RWPE2 (cell line): ENCODE data around the gene SLC7A8.

Experiments
- ATAC-seq: fragments of 200-7000 bp; cut with Tn5 transposase; 3 replicates; pipeline ENCODE4 v1.9.1; 2021; ENCODE audit warnings: low read depth
- DNase-seq: peaks from one replicate; pipeline ENCODE4 v3.0.0-alpha.2; 2020; ENCODE audit warnings: low spot score
- H3K27ac ChIP-seq: fragments of 450-650 bp; 2 replicates; pipeline ENCODE4 v1.5.1; 2017; ENCODE audit warnings: mild to moderate bottlenecking; ENCODE audit not compliant: poor library complexity, severe bottlenecking
- H3K27me3 ChIP-seq: fragments of 250-450 bp; sonication (Bioruptor Pico); 2 replicates; pipeline ENCODE4 v1.5.1; 2021; ENCODE audit warnings: mild to moderate bottlenecking, moderate library complexity; ENCODE audit not compliant: insufficient read depth, poor library complexity, severe bottlenecking
- H3K36me3 ChIP-seq: fragments of 250-450 bp; sonication (Bioruptor Pico); 2 replicates; pipeline ENCODE4 v1.5.1; 2020; ENCODE audit warnings: low read depth, mild to moderate bottlenecking, moderate library complexity
- H3K4me1 ChIP-seq: fragments of 250-450 bp; sonication (Bioruptor Pico); 2 replicates; pipeline ENCODE4 v1.5.1; 2021; ENCODE audit warnings: mild to moderate bottlenecking, moderate library complexity; ENCODE audit not compliant: insufficient read depth, poor library complexity, severe bottlenecking
- H3K4me3 ChIP-seq: fragments of 250-450 bp; sonication (Bioruptor Pico); 2 replicates; pipeline ENCODE4 v1.5.1; 2021; ENCODE audit warnings: mild to moderate bottlenecking, moderate library complexity; ENCODE audit not compliant: severe bottlenecking
- H3K9me3 ChIP-seq: fragments of 250-450 bp; sonication (Bioruptor Pico); 2 replicates; pipeline ENCODE4 v1.5.1; 2021; ENCODE audit warnings: mild to moderate bottlenecking, moderate library complexity; ENCODE audit not compliant: severe bottlenecking
- CTCF ChIP-seq: fragments of 450-650 bp; IDR thresholded peaks from one replicate; pipeline ENCODE4 v1.5.1; 2017; ENCODE audit warnings: mild to moderate bottlenecking, moderate library complexity; ENCODE audit not compliant: poor library complexity, severe bottlenecking

SLC7A8 gene

GRCh38 chr14:23101986-23102625 is 81.4 kb downstream of the SLC7A8 start:
- no peaks in the 10 kb centered on the region for H3K9me3 ChIP-seq
- no peak overlapping the region for H3K27ac ChIP-seq
- no peak overlapping the region for H3K4me3 ChIP-seq
- TF ChIP-seq CTCF, result no peak
- no peaks in the 10 kb centered on the region for H3K27me3 ChIP-seq
- DNase-seq (no peak), ATAC-seq (no peak)
- H3K36me3 ChIP-seq, result peaks cover 22% of the 10 kb centered on the region
- peaks cover 1% of the 10 kb centered on the region for H3K4me1 ChIP-seq

- no peaks in the 10 kb centered on the region for H3K9me3 ChIP-seq
- H3K4me1 ChIP-seq, result peaks cover 8% of the 10 kb centered on the region
- H3K27me3 ChIP-seq, result no peaks in the 10 kb centered on the region
- H3K4me3 ChIP-seq, result no peak overlapping the region
- ATAC-seq (no peak), DNase-seq (no peak)
- peaks cover 26% of the 10 kb centered on the region for H3K36me3 ChIP-seq
- no peak for TF ChIP-seq CTCF
- no peak overlapping the region for H3K27ac ChIP-seq
These were observed 82.1 kb downstream of the SLC7A8 start for GRCh38 chr14:23101213-23101970.

- Histone ChIP-seq H3K4me3 (no peak overlapping the region), H3K36me3 (peaks cover 26% of the 10 kb centered on the region), H3K27ac (no peak overlapping the region), H3K4me1 (peaks cover 8% of the 10 kb centered on the region), H3K27me3 (no peaks in the 10 kb centered on the region), H3K9me3 (no peaks in the 10 kb centered on the region)
- no peak for ATAC-seq
- TF ChIP-seq CTCF, result no peak
- DNase-seq, result no peak
These were observed 84.1 kb downstream of the SLC7A8 start for GRCh38 chr14:23099212-23099861.

- peaks cover 13% of the 10 kb centered on the region for H3K4me1 ChIP-seq
- H3K9me3 ChIP-seq, result no peaks in the 10 kb centered on the region
- TF ChIP-seq CTCF, result no peak
- no peak overlapping the region for H3K27ac ChIP-seq
- H3K27me3 ChIP-seq, result no peaks in the 10 kb centered on the region
- ATAC-seq (no peak), DNase-seq (no peak)
- H3K36me3 ChIP-seq, result peaks cover 34% of the 10 kb centered on the region
- no peak overlapping the region for H3K4me3 ChIP-seq
These were observed 85.7 kb downstream of the SLC7A8 start for GRCh38 chr14:23097786-23098185.
